H9 (cell line): ENCODE data around the gene MCF2L2. TPM values are rescaled to one million over a fixed set of nuclear protein-coding genes. Genes with fewer than 3 reads are reported as not detected.

ENCODE experiments used
- DNase-seq: peaks from one replicate; pipeline ENCODE4 v3.0.0-alpha.2; 2017
- H2AFZ ChIP-seq: one replicate; pipeline ENCODE4 v1.6.1; 2013; ENCODE audit warnings: mild to moderate bottlenecking, low read length, control low read depth, moderate library complexity
- H2AK5ac ChIP-seq: 2 replicates; pipeline ENCODE4 v1.6.1; 2013; ENCODE audit warnings: low read length, control low read depth, mixed read lengths; ENCODE audit not compliant: insufficient read length
- H2BK120ac ChIP-seq: one replicate; pipeline ENCODE4 v1.6.1; 2013; ENCODE audit warnings: low read depth, mild to moderate bottlenecking, low read length, control low read depth, inconsistent platforms; ENCODE audit not compliant: poor library complexity, severe bottlenecking
- H2BK12ac ChIP-seq: 2 replicates; pipeline ENCODE4 v1.6.1; 2013; ENCODE audit warnings: low read length, control low read depth, mixed read lengths, low read depth; ENCODE audit not compliant: insufficient read length
- H2BK15ac ChIP-seq: 2 replicates; pipeline ENCODE4 v1.6.1; 2013; ENCODE audit warnings: low read depth, low read length, control low read depth
- H2BK20ac ChIP-seq: one replicate; pipeline ENCODE4 v1.6.1; 2013; ENCODE audit warnings: low read depth, mild to moderate bottlenecking, low read length, control low read depth, inconsistent platforms; ENCODE audit not compliant: poor library complexity, severe bottlenecking
- H2BK5ac ChIP-seq: 2 replicates; pipeline ENCODE4 v1.6.1; 2013; ENCODE audit warnings: low read length, control low read depth, mixed read lengths; ENCODE audit not compliant: insufficient read length
- H3K14ac ChIP-seq: 2 replicates; pipeline ENCODE4 v1.6.1; 2013; ENCODE audit warnings: low read length, control low read depth; ENCODE audit not compliant: insufficient read depth
- H3K18ac ChIP-seq: 2 replicates; pipeline ENCODE4 v1.6.1; 2013; ENCODE audit warnings: low read depth, mild to moderate bottlenecking, mixed read lengths, low read length, control low read depth; ENCODE audit not compliant: insufficient read length
- H3K23ac ChIP-seq: 2 replicates; pipeline ENCODE4 v1.6.1; 2013; ENCODE audit warnings: low read length, control low read depth, mixed read lengths, low read depth; ENCODE audit not compliant: insufficient read length
- H3K23me2 ChIP-seq: 2 replicates; pipeline ENCODE4 v1.6.1; 2013; ENCODE audit warnings: low read depth, mild to moderate bottlenecking, mixed read lengths, low read length, control low read depth; ENCODE audit not compliant: insufficient read length, poor library complexity, severe bottlenecking
- H3K27ac ChIP-seq: 2 replicates; pipeline ENCODE4 v1.5.1; 2013; ENCODE audit warnings: low read length, control low read depth, mixed read lengths, low read depth; ENCODE audit not compliant: insufficient read length
- H3K27me3 ChIP-seq: 2 replicates; pipeline ENCODE4 v1.6.1; 2013; ENCODE audit warnings: low read length, control low read depth, inconsistent platforms; ENCODE audit not compliant: insufficient read depth
- H3K4ac ChIP-seq: 2 replicates; pipeline ENCODE4 v1.6.1; 2013; ENCODE audit warnings: low read depth, mild to moderate bottlenecking, control low read depth, inconsistent platforms, low read length, moderate library complexity
- H3K4me1 ChIP-seq: 2 replicates; pipeline ENCODE4 v1.6.1; 2013; ENCODE audit warnings: low read length, control low read depth, inconsistent platforms; ENCODE audit not compliant: insufficient read depth
- H3K4me2 ChIP-seq: 2 replicates; pipeline ENCODE4 v1.6.1; 2013; ENCODE audit warnings: low read length, control low read depth, mixed read lengths; ENCODE audit not compliant: insufficient read length, insufficient read depth
- H3K56ac ChIP-seq: 2 replicates; pipeline ENCODE4 v1.6.1; 2013; ENCODE audit warnings: low read depth, mild to moderate bottlenecking, mixed read lengths, low read length, control low read depth; ENCODE audit not compliant: insufficient read length
- H3K79me1 ChIP-seq: 2 replicates; pipeline ENCODE4 v1.6.1; 2013; ENCODE audit warnings: low read depth, mild to moderate bottlenecking, moderate library complexity, low read length, control low read depth, inconsistent platforms; ENCODE audit not compliant: insufficient read depth, poor library complexity, severe bottlenecking
- H3K79me2 ChIP-seq: 2 replicates; pipeline ENCODE4 v1.6.1; 2013; ENCODE audit warnings: low read length, control low read depth, inconsistent platforms; ENCODE audit not compliant: insufficient read depth
- H3K9ac ChIP-seq: 2 replicates; pipeline ENCODE4 v1.6.1; 2013; ENCODE audit warnings: low read length, control low read depth, mixed read lengths; ENCODE audit not compliant: insufficient read length; ENCODE audit errors: extremely low read depth
- H3K9me3 ChIP-seq: one replicate; pipeline ENCODE4 v1.6.1; 2013; ENCODE audit warnings: low read depth, low read length, inconsistent platforms; ENCODE audit not compliant: control insufficient read depth
- H3T11ph ChIP-seq: one replicate; pipeline ENCODE4 v1.6.1; 2013; ENCODE audit warnings: mild to moderate bottlenecking, low read length, control low read depth, inconsistent platforms
- H4K20me1 ChIP-seq: one replicate; pipeline ENCODE4 v1.6.1; 2013; ENCODE audit not compliant: control insufficient read depth, insufficient read length, insufficient read depth
- H4K5ac ChIP-seq: 2 replicates; pipeline ENCODE4 v1.6.1; 2013; ENCODE audit warnings: low read depth, mild to moderate bottlenecking, mixed read lengths, low read length, control low read depth; ENCODE audit not compliant: insufficient read length
- H4K8ac ChIP-seq: replicated peaks from 2 replicates; pipeline ENCODE4 v1.6.1; 2013; ENCODE audit warnings: low read length, control low read depth, mixed read lengths, low read depth; ENCODE audit not compliant: insufficient read length
- H4K91ac ChIP-seq: 2 replicates; pipeline ENCODE4 v1.6.1; 2013; ENCODE audit warnings: low read depth, mild to moderate bottlenecking, moderate library complexity, mixed read lengths, low read length, control low read depth; ENCODE audit not compliant: insufficient read length
- H3K27ac Mint-ChIP-seq, 3 experiments: 2 replicates in 2 of 3; 3 replicates in 1 of 3; pipeline ENCODE4 v1.8.0; 2020 to 2021; ENCODE audit warnings: mixed read lengths in 3 of 3, mild to moderate bottlenecking in 1 of 3, moderate library complexity in 1 of 3
- H3K27me3 Mint-ChIP-seq: 2 replicates; pipeline ENCODE4 v1.8.0; 2021; ENCODE audit warnings: low read depth, mild to moderate bottlenecking, moderate library complexity, mixed read lengths
- H3K36me3 Mint-ChIP-seq, 3 experiments: 2 replicates in 2 of 3; 3 replicates in 1 of 3; pipeline ENCODE4 v1.8.0; 2020 to 2021; ENCODE audit warnings: low read depth in 3 of 3, mixed read lengths in 3 of 3; ENCODE audit not compliant: insufficient read depth in 1 of 3
- H3K4me1 Mint-ChIP-seq, 2 experiments: 2 replicates each; pipeline ENCODE4 v1.8.0; 2020; ENCODE audit warnings: mixed read lengths in 2 of 2
- H3K4me3 Mint-ChIP-seq, 2 experiments: 2 replicates in 1 of 2; 3 replicates in 1 of 2; pipeline ENCODE4 v1.8.0; 2020 to 2021; ENCODE audit warnings: mild to moderate bottlenecking in 2 of 2, mixed read lengths in 2 of 2, moderate library complexity in 1 of 2
- H3K9me3 Mint-ChIP-seq, 2 experiments: 2 replicates in 1 of 2; 3 replicates in 1 of 2; pipeline ENCODE4 v1.8.0; 2020; ENCODE audit warnings: mild to moderate bottlenecking in 2 of 2, mixed read lengths in 2 of 2, moderate library complexity in 1 of 2
- CTCF ChIP-seq: fragments of 200-600 bp; sonication (generic); conservative IDR thresholded peaks from 3 replicates; pipeline ENCODE4 v1.8.0; 2021; ENCODE audit warnings: antibody characterized with exemption, mild to moderate bottlenecking
- WGBS: extraction: QIAGEN DNeasy Blood & Tissue Kit; methylation state at CpG from one replicate; pipeline ENCODE4 v1.1.7; 2013; ENCODE audit warnings: missing lambda C conversion rate, low lambda C conversion rate, mixed read lengths; ENCODE audit not compliant: insufficient read length; ENCODE audit errors: extremely low coverage; 5-methylcytosine and 5-hydroxymethylcytosine counted together
- total RNA-seq: library from RNA; stranded (reverse); gene quantifications from 2 replicates; pipeline ENCODE4 v1.2.1, GENCODE V29; 2021

MCF2L2 gene
- total RNA-seq, 1 experiment from 2014 or later, result 6.4 TPM

- Histone ChIP-seq H3K9me3 (no peaks in the 10 kb centered on the region), H2AFZ (no peak overlapping the region), H2BK20ac (no peak overlapping the region), H4K5ac (no peak overlapping the region), H3K23ac (no peak overlapping the region), H3K56ac (no peak overlapping the region), H3K14ac (no peak overlapping the region), H3K27me3 (no peaks in the 10 kb centered on the region), H3K4me2 (no peak overlapping the region), H2BK15ac (no peak overlapping the region), H4K8ac (no peak overlapping the region), H3K18ac (no peak overlapping the region), H2BK12ac (no peak overlapping the region), H3K4ac (no peak overlapping the region), H3T11ph (no peak overlapping the region), H3K27ac (no peak overlapping the region), H2BK5ac (no peak overlapping the region), H2AK5ac (no peak overlapping the region), H4K91ac (no peak overlapping the region), H2BK120ac (no peak overlapping the region), H3K4me1 (no peaks in the 10 kb centered on the region), H3K79me2 (no peaks in the 10 kb centered on the region), H3K23me2 (no peaks in the 10 kb centered on the region), H3K79me1 (no peaks in the 10 kb centered on the region), H4K20me1 (no peaks in the 10 kb centered on the region), H3K9ac (no peak overlapping the region)
- DNase-seq, result no peak
- Mint-ChIP-seq H3K4me3 (no peak overlapping the region), H3K27me3 (no peaks in the 10 kb centered on the region; the same call in 1 of the 2 replicates), H3K4me1 (peaks cover 0 to 6% of the 10 kb centered on the region in 2 experiments; a peak in 1 of 4 replicates), H3K9me3 (no peaks in the 10 kb centered on the region), H3K27ac (peak overlapping the region in 1 of 3 experiments; percentile 19; a peak in 1 of 7 replicates), H3K36me3 (peaks cover 0 to 13% (median 3%) of the 10 kb centered on the region in 3 experiments; a peak in 4 of 7 replicates)
- WGBS, result no CpG with 5 or more reads among the region's 7 CpGs
- no peak for TF ChIP-seq CTCF
These were observed 75.0 kb downstream of the MCF2L2 start for GRCh38 chr3:183353421-183353820.
